Natural killer cell (primary cell): Measurements from ENCODE around the gene STX4. TPM values are rescaled to one million over a fixed set of nuclear protein-coding genes. Genes with fewer than 3 reads are reported as not detected.

ENCODE experiments used
- ATAC-seq, 3 donors: fragments of 150-1000 bp in 2 of 3; fragments of 200-7000 bp in 1 of 3; cut with Tn5 transposase; 1 replicate in 1 of 3; 2 replicates in 2 of 3; pipeline ENCODE4 v1.10.0; 2021; ENCODE audit warnings: mild to moderate bottlenecking in 2 of 3, moderate library complexity in 2 of 3
- DNase-seq, 2 donors: peaks; one replicate each; pipeline versions ENCODE4 v3.0.0 to v3.0.0-alpha.2; 2013 to 2021; ENCODE audit warnings: mixed read lengths in 1 of 2
- H3K27ac ChIP-seq: one replicate; pipeline ENCODE4 v1.5.1; 2013; ENCODE audit warnings: mild to moderate bottlenecking, low read length
- H3K27me3 ChIP-seq: one replicate; pipeline ENCODE4 v1.6.1; 2013; ENCODE audit warnings: low read length; ENCODE audit not compliant: control insufficient read depth, insufficient read depth
- H3K36me3 ChIP-seq: one replicate; pipeline ENCODE4 v1.6.1; 2013; ENCODE audit warnings: low read length; ENCODE audit not compliant: control insufficient read depth, insufficient read depth
- H3K4me1 ChIP-seq: one replicate; pipeline ENCODE4 v1.6.1; 2013; ENCODE audit warnings: low read length; ENCODE audit not compliant: control insufficient read depth, insufficient read depth
- H3K4me3 ChIP-seq: one replicate; pipeline ENCODE4 v1.5.1; 2013; ENCODE audit warnings: low read length
- H3K9me3 ChIP-seq: one replicate; pipeline ENCODE4 v1.6.1; 2013; ENCODE audit warnings: low read length; ENCODE audit not compliant: control insufficient read depth, insufficient read depth
- H3K27ac Mint-ChIP-seq, 2 donors: one replicate each; pipeline ENCODE4 v1.8.0; 2022; ENCODE audit warnings: mild to moderate bottlenecking in 2 of 2, mixed read lengths in 2 of 2, moderate library complexity in 1 of 2
- H3K27me3 Mint-ChIP-seq, 2 donors: one replicate each; pipeline ENCODE4 v1.8.0; 2022; ENCODE audit warnings: low read depth in 2 of 2, mixed read lengths in 2 of 2
- H3K36me3 Mint-ChIP-seq: one replicate; pipeline ENCODE4 v1.8.0; 2022; ENCODE audit warnings: mixed read lengths
- H3K4me1 Mint-ChIP-seq, 2 donors: one replicate each; pipeline ENCODE4 v1.8.0; 2022; ENCODE audit warnings: mixed read lengths in 2 of 2
- H3K4me3 Mint-ChIP-seq: one replicate; pipeline ENCODE4 v1.8.0; 2022; ENCODE audit warnings: mild to moderate bottlenecking, moderate library complexity, mixed read lengths
- H3K9me3 Mint-ChIP-seq, 2 donors: one replicate each; pipeline ENCODE4 v1.8.0; 2022; ENCODE audit warnings: mixed read lengths in 2 of 2
- CTCF ChIP-seq: fragments of 200-600 bp; IDR thresholded peaks from one replicate; pipeline ENCODE4 v1.8.0; 2022; ENCODE audit warnings: antibody characterized with exemption
- WGBS: methylation state at CpG from one replicate; pipeline ENCODE4 v1.1.7; 2013; ENCODE audit warnings: missing lambda C conversion rate; ENCODE audit not compliant: insufficient coverage; 5-methylcytosine and 5-hydroxymethylcytosine counted together
- intact Hi-C: fragments of 100-400 bp; cut with micrococcal nuclease; formaldehyde crosslinking; loops from one replicate; pipeline ENCODE4 v1.14.2; 2022
- total RNA-seq, 4 donors: library from RNA; stranded (reverse); fragments of 120-200 nt in 1 of 4; gene quantifications; one replicate each; pipeline versions ENCODE4 v1.2.3 to v1.2.4, GENCODE V29; 2013 to 2022

Gene STX4
- total RNA-seq, 3 donors from 2014 or later (not counting 1 experiment from before 2014, with no cell fraction given) = 128 to 145 (median 133) TPM

GRCh38 chr16:31063843-31064611 is 30.7 kb downstream of the STX4 start:
- WGBS = 45% methylated on average over 56 of the region's 56 CpGs
- intact Hi-C loops = no loop called here
- Histone ChIP-seq H3K36me3 (peaks cover 16% of the 10 kb centered on the region), H3K4me1 (peaks cover 61% of the 10 kb centered on the region), H3K27me3 (no peaks in the 10 kb centered on the region), H3K4me3 (peak overlapping the region; percentile 18), H3K9me3 (no peaks in the 10 kb centered on the region), H3K27ac (peak overlapping the region; percentile 57)
- no peaks in the 10 kb centered on the region for H3K9me3 Mint-ChIP-seq
- H3K27ac Mint-ChIP-seq = peak overlapping the region; percentile 87 to 93
- peak; percentile 82 to 89 (median 82) for ATAC-seq
- peak; percentile 49 to 66 for DNase-seq
- peak overlapping the region; percentile 90 for H3K4me3 Mint-ChIP-seq
- H3K36me3 Mint-ChIP-seq = no peaks in the 10 kb centered on the region
- peaks cover 46 to 51% of the 10 kb centered on the region in 2 donors for H3K4me1 Mint-ChIP-seq
- no peak for TF ChIP-seq CTCF
- no peaks in the 10 kb centered on the region for H3K27me3 Mint-ChIP-seq

GRCh38 chr16:31064882-31065461 is 31.6 kb downstream of the STX4 start:
- DNase-seq (peak in 1 of 2 donors; percentile 27), ATAC-seq (no peak)
- Mint-ChIP-seq H3K4me3 (peak overlapping the region; percentile 90), H3K27ac (peak overlapping the region; percentile 87 to 93), H3K36me3 (no peaks in the 10 kb centered on the region), H3K27me3 (no peaks in the 10 kb centered on the region), H3K4me1 (peaks cover 53 to 56% of the 10 kb centered on the region in 2 donors), H3K9me3 (no peaks in the 10 kb centered on the region)
- Histone ChIP-seq H3K4me1 (peaks cover 61% of the 10 kb centered on the region), H3K27ac (peak overlapping the region; percentile 17), H3K36me3 (peaks cover 12% of the 10 kb centered on the region), H3K27me3 (no peaks in the 10 kb centered on the region), H3K4me3 (no peak overlapping the region), H3K9me3 (no peaks in the 10 kb centered on the region)
- 85% methylated on average over 4 of the region's 4 CpGs for WGBS
- TF ChIP-seq CTCF = no peak
- intact Hi-C loops = no loop called here

GRCh38 chr16:31067342-31067741 is 34.0 kb downstream of the STX4 start:
- Histone ChIP-seq H3K9me3 (no peaks in the 10 kb centered on the region), H3K27ac (no peak overlapping the region), H3K36me3 (no peaks in the 10 kb centered on the region), H3K4me3 (no peak overlapping the region), H3K27me3 (no peaks in the 10 kb centered on the region), H3K4me1 (peaks cover 47% of the 10 kb centered on the region)
- H3K4me3 Mint-ChIP-seq = no peak overlapping the region
- DNase-seq = no peak
- H3K4me1 Mint-ChIP-seq = peaks cover 59 to 62% of the 10 kb centered on the region in 2 donors
- peak overlapping the region in 1 of 2 donors; percentile 49 for H3K27ac Mint-ChIP-seq
- no peak for TF ChIP-seq CTCF
- no peaks in the 10 kb centered on the region for H3K9me3 Mint-ChIP-seq
- no peaks in the 10 kb centered on the region for H3K27me3 Mint-ChIP-seq
- intact Hi-C loops = no loop called here
- ATAC-seq = no peak
- H3K36me3 Mint-ChIP-seq = no peaks in the 10 kb centered on the region
- 97% methylated on average over 2 of the region's 3 CpGs for WGBS
